ENCODE results near the gene SGIP1.

DNA sequence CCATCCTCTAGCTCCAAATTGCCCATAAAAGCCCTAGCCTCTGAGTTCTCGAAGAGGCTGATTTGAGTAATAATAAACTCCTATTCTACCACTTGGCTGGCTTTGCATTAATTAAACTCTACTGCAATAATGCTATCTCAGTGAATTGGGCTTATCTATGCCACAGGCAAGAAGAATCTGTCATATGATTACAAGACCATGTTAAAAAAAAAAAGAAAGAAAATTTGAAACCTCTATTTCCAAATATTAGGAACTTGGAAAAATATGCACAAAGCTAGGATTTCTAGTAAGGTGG, 27.6 kb upstream of the SGIP1 start:
- TF ChIP-seq, protein P1, sequence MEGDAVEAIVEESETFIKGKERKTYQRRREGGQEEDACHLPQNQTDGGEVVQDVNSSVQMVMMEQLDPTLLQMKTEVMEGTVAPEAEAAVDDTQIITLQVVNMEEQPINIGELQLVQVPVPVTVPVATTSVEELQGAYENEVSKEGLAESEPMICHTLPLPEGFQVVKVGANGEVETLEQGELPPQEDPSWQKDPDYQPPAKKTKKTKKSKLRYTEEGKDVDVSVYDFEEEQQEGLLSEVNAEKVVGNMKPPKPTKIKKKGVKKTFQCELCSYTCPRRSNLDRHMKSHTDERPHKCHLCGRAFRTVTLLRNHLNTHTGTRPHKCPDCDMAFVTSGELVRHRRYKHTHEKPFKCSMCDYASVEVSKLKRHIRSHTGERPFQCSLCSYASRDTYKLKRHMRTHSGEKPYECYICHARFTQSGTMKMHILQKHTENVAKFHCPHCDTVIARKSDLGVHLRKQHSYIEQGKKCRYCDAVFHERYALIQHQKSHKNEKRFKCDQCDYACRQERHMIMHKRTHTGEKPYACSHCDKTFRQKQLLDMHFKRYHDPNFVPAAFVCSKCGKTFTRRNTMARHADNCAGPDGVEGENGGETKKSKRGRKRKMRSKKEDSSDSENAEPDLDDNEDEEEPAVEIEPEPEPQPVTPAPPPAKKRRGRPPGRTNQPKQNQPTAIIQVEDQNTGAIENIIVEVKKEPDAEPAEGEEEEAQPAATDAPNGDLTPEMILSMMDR (IDR thresholded peaks at IDR 0.05; ENCODE audit: extremely low read depth in 1 of 2, insufficient read depth in 1 of 2, low read depth in 1 of 2, low read length in 2 of 2) = no peak
- TF ChIP-seq FOS (IDR thresholded peaks at IDR 0.05; ENCODE audit: borderline replicate concordance, insufficient read depth, low read length) (no peak), GATA2 (IDR thresholded peaks at IDR 0.05; ENCODE audit: insufficient read depth, insufficient read length, low read depth, low read length) (no peak), POLR2AphosphoS5 (IDR thresholded peaks at IDR 0.05; ENCODE audit: insufficient read depth, low read depth, low read length) (no peak)
